WTC11 (cell line): ENCODE results near the gene CTCF. TPM values are rescaled to one million over a fixed set of nuclear protein-coding genes. Genes with fewer than 3 reads are reported as not detected.
A peak's percentile ranks its signal among the peaks of the same experiment; 100 is the strongest.

ENCODE experiments used
- ATAC-seq: fragments of 200-7000 bp; cut with Tn5 transposase; 2 replicates; pipeline ENCODE4 v1.10.0; 2021; ENCODE audit warnings: mild to moderate bottlenecking, moderate library complexity
- CTCF ChIA-PET: fragments of 300-600 bp; sonication (Branson Sonifier 250); formaldehyde crosslinking; loops from one replicate; lab custom pipeline; 2021; ENCODE audit warnings: antibody characterized with exemption; lab: Charles Lee
- POLR2A ChIA-PET: fragments of 350-600 bp; sonication (Branson Sonifier 250); formaldehyde crosslinking; loops from one replicate; lab custom pipeline; 2021; ENCODE audit warnings: antibody characterized with exemption; lab: Charles Lee
- DNase-seq: peaks from one replicate; pipeline ENCODE4 v3.0.0; 2021; ENCODE audit warnings: low spot score
- H3K27ac Mint-ChIP-seq: 2 replicates; pipeline ENCODE4 v1.8.0; 2021; ENCODE audit warnings: mixed read lengths
- H3K27me3 Mint-ChIP-seq: 2 replicates; pipeline ENCODE4 v1.8.0; 2021; ENCODE audit warnings: low read depth, mild to moderate bottlenecking, moderate library complexity, mixed read lengths
- H3K36me3 Mint-ChIP-seq: 2 replicates; pipeline ENCODE4 v1.8.0; 2021; ENCODE audit warnings: mixed read lengths
- H3K4me1 Mint-ChIP-seq: 2 replicates; pipeline ENCODE4 v1.8.0; 2022; ENCODE audit warnings: mixed read lengths
- H3K4me3 Mint-ChIP-seq: 2 replicates; pipeline ENCODE4 v1.8.0; 2021; ENCODE audit warnings: mild to moderate bottlenecking, moderate library complexity, mixed read lengths
- H3K9me3 Mint-ChIP-seq: 2 replicates; pipeline ENCODE4 v1.8.0; 2021; ENCODE audit warnings: mixed read lengths
- ELF4 ChIP-seq: sonication (generic); formaldehyde crosslinking; IDR thresholded peaks from 2 replicates; pipeline ENCODE4 v1.8.1; 2022; ENCODE audit warnings: low read depth, mild to moderate bottlenecking, moderate library complexity, missing genetic modification reagents
- FOXP1 ChIP-seq: sonication (generic); formaldehyde crosslinking; IDR thresholded peaks from 2 replicates; pipeline ENCODE4 v1.8.0; 2022; ENCODE audit warnings: missing genetic modification reagents, mild to moderate bottlenecking, moderate library complexity, borderline replicate concordance
- IRF2 ChIP-seq: sonication (generic); formaldehyde crosslinking; IDR thresholded peaks from 2 replicates; pipeline ENCODE4 v1.8.0; 2022; ENCODE audit warnings: low read depth, missing genetic modification reagents, borderline replicate concordance
- JUN ChIP-seq: sonication (generic); formaldehyde crosslinking; IDR thresholded peaks from 2 replicates; pipeline ENCODE4 v1.8.0; 2023; ENCODE audit warnings: mild to moderate bottlenecking, missing genetic modification reagents
- NFATC4 ChIP-seq: fragments of 250-450 bp; sonication (Bioruptor Pico); IDR thresholded peaks from 2 replicates; pipeline ENCODE4 v1.9.0; 2021; ENCODE audit warnings: mild to moderate bottlenecking
- SMAD4 ChIP-seq: sonication (generic); formaldehyde crosslinking; IDR thresholded peaks from 2 replicates; pipeline ENCODE4 v1.8.0; 2022; ENCODE audit warnings: mild to moderate bottlenecking, missing genetic modification reagents
- TEAD4 ChIP-seq: sonication (generic); formaldehyde crosslinking; IDR thresholded peaks from 2 replicates; pipeline ENCODE4 v1.8.0; 2022; ENCODE audit warnings: mild to moderate bottlenecking, missing genetic modification reagents
- total RNA-seq: library from RNA; stranded (reverse); gene quantifications from 3 replicates; pipeline ENCODE4 v1.2.3, GENCODE V29; 2021
- TF ChIP-seq, protein P1 (sequence below): fragments of 250-450 bp; sonication (Bioruptor Pico); IDR thresholded peaks from 2 replicates; pipeline ENCODE4 v1.9.0; 2021; ENCODE audit warnings: mild to moderate bottlenecking
- TF ChIP-seq, protein P2 (sequence below): sonication (generic); formaldehyde crosslinking; IDR thresholded peaks from 2 replicates; pipeline ENCODE4 v1.8.0; 2022; ENCODE audit warnings: missing genetic modification reagents
- TF ChIP-seq, protein P3 (sequence below): fragments of 200-600 bp; IDR thresholded peaks from 2 replicates; pipeline ENCODE4 v1.8.0; 2022; ENCODE audit warnings: antibody characterized with exemption
- TF ChIP-seq, protein P4 (sequence below): sonication (generic); formaldehyde crosslinking; IDR thresholded peaks from 2 replicates; pipeline ENCODE4 v1.8.0; 2023; ENCODE audit warnings: missing genetic modification reagents
- TF ChIP-seq, protein P5 (sequence below): fragments of 250-450 bp; sonication (Bioruptor Pico); IDR thresholded peaks from 2 replicates; pipeline ENCODE4 v1.9.0; 2021; ENCODE audit warnings: moderate library complexity, mild to moderate bottlenecking, inconsistent platforms, borderline replicate concordance
- TF ChIP-seq, protein P6 (sequence below): sonication (generic); formaldehyde crosslinking; IDR thresholded peaks from 2 replicates; pipeline ENCODE4 v1.8.1; 2022; ENCODE audit warnings: low read depth, mild to moderate bottlenecking, moderate library complexity, missing genetic modification reagents, borderline replicate concordance

CTCF gene
- total RNA-seq, 1 experiment from 2014 or later = 55.4 TPM

DNA sequence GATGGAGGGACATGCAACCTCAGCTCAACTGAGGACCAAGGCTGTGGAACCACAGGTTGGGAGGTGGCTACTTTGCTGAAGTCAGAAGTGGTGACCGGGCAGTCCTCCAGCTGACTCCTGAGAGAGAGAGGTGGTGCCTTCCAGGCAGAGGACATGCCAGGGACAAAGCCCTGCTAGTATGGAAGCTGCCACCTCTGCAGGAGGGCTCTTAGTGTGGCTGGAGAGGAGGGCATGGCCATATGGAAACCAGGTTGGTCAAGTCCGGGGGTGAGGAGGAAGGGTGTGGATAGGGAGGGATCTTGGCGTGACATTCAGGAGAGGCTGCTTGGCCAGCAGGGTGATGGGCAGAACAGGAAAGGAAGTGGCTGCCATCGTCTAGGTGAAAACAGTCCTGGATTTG, 110.0 kb downstream of the CTCF start:
- DNase-seq = no peak
- H3K4me3 Mint-ChIP-seq = no peak overlapping the region
- H3K4me1 Mint-ChIP-seq = peaks cover under 1% of the 10 kb centered on the region
- no peaks in the 10 kb centered on the region for H3K9me3 Mint-ChIP-seq
- TF ChIP-seq SMAD4 = no peak
- TF ChIP-seq, protein P1, sequence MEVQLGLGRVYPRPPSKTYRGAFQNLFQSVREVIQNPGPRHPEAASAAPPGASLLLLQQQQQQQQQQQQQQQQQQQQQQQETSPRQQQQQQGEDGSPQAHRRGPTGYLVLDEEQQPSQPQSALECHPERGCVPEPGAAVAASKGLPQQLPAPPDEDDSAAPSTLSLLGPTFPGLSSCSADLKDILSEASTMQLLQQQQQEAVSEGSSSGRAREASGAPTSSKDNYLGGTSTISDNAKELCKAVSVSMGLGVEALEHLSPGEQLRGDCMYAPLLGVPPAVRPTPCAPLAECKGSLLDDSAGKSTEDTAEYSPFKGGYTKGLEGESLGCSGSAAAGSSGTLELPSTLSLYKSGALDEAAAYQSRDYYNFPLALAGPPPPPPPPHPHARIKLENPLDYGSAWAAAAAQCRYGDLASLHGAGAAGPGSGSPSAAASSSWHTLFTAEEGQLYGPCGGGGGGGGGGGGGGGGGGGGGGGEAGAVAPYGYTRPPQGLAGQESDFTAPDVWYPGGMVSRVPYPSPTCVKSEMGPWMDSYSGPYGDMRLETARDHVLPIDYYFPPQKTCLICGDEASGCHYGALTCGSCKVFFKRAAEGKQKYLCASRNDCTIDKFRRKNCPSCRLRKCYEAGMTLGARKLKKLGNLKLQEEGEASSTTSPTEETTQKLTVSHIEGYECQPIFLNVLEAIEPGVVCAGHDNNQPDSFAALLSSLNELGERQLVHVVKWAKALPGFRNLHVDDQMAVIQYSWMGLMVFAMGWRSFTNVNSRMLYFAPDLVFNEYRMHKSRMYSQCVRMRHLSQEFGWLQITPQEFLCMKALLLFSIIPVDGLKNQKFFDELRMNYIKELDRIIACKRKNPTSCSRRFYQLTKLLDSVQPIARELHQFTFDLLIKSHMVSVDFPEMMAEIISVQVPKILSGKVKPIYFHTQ (CRISPR knock-in tag) = no peak
- TF ChIP-seq ELF4 (CRISPR knock-in tag) = no peak
- H3K36me3 Mint-ChIP-seq = no peaks in the 10 kb centered on the region
- ChIA-PET POLR2A (interaction anchor here (0.6 to 0.7 kb wide), 2 partner anchors 98 to 211 kb away, joined by 3 read pairs; no protein-coding TSS in a partner anchor), CTCF (interaction anchor here (0.6 to 4.0 kb wide), 46 partner anchors 9 to 368 kb away, joined by 3 to 42 read pairs (median 4); partner anchors contain the start of genes ACD, ATP6V0D1, CARMIL2 and GFOD2)
- H3K27ac Mint-ChIP-seq = peak overlapping the region; percentile 30; the same call in 1 of the 2 replicates
- no peak for ATAC-seq
- H3K27me3 Mint-ChIP-seq = no peaks in the 10 kb centered on the region; the same call in 1 of the 2 replicates

DNA sequence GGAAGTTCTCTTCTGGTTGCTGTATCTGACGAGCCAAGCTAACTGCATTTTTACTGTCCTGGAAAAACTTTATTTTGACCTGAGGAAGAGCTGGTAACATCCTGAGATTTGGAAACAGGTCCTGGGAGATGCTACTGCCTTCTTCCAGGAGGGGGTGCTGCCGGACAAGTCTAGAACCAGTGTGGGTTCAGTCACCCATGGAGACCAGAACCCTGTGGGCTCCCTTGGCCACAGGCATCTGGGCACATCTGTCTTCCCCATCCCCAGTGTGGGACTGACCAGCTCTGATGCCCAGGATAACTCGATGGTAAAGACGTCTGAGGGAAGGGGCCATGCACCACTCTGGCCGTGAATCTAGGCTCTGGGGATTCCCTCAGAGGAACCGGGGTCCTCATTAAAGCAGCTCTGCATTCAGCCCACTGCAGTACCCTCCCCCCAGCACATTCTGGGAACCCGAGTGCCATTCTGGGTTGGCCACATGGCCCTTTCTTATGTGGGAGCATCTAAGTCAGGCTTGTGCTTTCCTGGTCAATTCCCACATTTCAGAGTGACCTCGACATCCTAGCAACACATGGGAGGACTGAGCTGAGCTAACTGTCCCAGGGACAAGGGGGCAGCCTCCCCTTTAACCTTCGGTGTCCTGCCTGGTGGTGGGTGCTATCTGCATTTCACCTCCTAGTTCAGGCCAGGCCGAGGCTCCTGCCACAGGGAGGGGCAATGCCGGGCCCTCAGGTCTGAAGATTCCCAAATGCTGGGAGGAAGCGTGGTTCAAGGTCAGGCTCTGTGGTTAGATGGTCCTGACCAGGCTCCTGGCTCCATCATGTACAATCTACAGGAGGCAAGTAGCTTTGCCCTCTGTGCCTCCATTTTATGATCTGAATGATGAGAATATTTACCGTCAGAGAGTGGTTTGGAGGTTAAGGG, 110.7 kb downstream of the CTCF start:
- Mint-ChIP-seq H3K9me3 (no peaks in the 10 kb centered on the region), H3K4me1 (no peaks in the 10 kb centered on the region; the same call in 1 of the 2 replicates), H3K4me3 (no peak overlapping the region), H3K27ac (peak overlapping the region; percentile 30; the same call in 1 of the 2 replicates), H3K36me3 (no peaks in the 10 kb centered on the region), H3K27me3 (no peaks in the 10 kb centered on the region)
- ChIA-PET CTCF (interaction anchor here (0.5 to 4.0 kb wide), 51 partner anchors 9 to 367 kb away, joined by 3 to 42 read pairs (median 4); partner anchors contain the start of genes ACD, ATP6V0D1, CARMIL2 and CTCF), POLR2A (interaction anchor here (0.6 to 0.7 kb wide), 2 partner anchors 98 to 211 kb away, joined by 3 read pairs; no protein-coding TSS in a partner anchor)
- TF ChIP-seq, protein P2, sequence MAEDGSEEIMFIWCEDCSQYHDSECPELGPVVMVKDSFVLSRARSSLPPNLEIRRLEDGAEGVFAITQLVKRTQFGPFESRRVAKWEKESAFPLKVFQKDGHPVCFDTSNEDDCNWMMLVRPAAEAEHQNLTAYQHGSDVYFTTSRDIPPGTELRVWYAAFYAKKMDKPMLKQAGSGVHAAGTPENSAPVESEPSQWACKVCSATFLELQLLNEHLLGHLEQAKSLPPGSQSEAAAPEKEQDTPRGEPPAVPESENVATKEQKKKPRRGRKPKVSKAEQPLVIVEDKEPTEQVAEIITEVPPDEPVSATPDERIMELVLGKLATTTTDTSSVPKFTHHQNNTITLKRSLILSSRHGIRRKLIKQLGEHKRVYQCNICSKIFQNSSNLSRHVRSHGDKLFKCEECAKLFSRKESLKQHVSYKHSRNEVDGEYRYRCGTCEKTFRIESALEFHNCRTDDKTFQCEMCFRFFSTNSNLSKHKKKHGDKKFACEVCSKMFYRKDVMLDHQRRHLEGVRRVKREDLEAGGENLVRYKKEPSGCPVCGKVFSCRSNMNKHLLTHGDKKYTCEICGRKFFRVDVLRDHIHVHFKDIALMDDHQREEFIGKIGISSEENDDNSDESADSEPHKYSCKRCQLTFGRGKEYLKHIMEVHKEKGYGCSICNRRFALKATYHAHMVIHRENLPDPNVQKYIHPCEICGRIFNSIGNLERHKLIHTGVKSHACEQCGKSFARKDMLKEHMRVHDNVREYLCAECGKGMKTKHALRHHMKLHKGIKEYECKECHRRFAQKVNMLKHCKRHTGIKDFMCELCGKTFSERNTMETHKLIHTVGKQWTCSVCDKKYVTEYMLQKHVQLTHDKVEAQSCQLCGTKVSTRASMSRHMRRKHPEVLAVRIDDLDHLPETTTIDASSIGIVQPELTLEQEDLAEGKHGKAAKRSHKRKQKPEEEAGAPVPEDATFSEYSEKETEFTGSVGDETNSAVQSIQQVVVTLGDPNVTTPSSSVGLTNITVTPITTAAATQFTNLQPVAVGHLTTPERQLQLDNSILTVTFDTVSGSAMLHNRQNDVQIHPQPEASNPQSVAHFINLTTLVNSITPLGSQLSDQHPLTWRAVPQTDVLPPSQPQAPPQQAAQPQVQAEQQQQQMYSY (CRISPR knock-in tag) = no peak
- TF ChIP-seq NFATC4 (CRISPR knock-in tag) = no peak
- TF ChIP-seq, protein P3, sequence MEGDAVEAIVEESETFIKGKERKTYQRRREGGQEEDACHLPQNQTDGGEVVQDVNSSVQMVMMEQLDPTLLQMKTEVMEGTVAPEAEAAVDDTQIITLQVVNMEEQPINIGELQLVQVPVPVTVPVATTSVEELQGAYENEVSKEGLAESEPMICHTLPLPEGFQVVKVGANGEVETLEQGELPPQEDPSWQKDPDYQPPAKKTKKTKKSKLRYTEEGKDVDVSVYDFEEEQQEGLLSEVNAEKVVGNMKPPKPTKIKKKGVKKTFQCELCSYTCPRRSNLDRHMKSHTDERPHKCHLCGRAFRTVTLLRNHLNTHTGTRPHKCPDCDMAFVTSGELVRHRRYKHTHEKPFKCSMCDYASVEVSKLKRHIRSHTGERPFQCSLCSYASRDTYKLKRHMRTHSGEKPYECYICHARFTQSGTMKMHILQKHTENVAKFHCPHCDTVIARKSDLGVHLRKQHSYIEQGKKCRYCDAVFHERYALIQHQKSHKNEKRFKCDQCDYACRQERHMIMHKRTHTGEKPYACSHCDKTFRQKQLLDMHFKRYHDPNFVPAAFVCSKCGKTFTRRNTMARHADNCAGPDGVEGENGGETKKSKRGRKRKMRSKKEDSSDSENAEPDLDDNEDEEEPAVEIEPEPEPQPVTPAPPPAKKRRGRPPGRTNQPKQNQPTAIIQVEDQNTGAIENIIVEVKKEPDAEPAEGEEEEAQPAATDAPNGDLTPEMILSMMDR = peak; percentile 62
- TF ChIP-seq TEAD4 (CRISPR knock-in tag) = no peak
- no peak for TF ChIP-seq FOXP1
- ATAC-seq = peak; percentile 62
- peak; percentile 79 for DNase-seq

DNA sequence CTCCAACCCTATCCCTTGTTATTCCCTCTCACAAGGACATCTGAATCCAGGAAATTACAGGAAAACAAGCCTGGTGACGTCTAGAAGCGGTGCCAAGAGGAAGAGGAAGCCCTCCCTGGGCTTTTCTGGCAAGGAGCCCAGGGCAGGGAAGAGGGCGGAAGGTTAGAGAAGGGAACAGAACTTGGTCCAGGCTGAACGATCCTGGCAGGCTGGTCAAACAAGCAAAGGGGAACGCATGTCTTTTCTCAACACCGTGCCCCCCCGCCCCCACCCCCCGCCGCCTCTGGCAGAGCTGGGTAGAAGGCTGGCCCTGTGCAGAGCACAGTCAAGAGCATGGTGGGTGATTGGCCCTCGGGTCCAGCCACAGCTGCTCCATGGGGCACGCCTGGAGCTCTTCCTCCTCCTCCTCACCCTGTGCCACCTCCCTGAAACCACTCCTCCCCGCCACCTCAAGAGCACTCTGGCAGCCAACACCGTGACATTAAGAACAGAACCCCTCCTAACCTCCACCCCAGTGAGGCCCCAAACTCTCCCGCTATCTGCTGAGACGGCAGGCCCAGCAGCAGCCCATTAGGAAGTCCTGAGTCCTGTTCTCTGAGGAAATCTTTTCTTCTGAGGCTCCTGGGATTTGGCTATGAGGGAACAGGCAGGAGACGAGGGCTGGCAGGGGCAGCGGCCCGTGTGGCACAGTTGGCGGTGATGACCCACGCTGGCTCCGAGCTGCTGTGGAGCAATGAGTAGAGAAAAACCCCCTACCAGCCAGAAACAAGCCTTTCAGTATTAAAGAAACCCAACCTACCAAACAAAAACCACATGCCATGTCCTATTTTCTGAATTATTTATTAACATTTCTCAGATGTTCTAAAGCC, 111.6 kb downstream of the CTCF start:
- H3K4me3 Mint-ChIP-seq = no peak overlapping the region
- H3K27ac Mint-ChIP-seq = peak overlapping the region; percentile 56
- POLR2A ChIA-PET = no interaction called here
- no peaks in the 10 kb centered on the region for H3K9me3 Mint-ChIP-seq
- no peaks in the 10 kb centered on the region for H3K36me3 Mint-ChIP-seq
- H3K4me1 Mint-ChIP-seq = no peaks in the 10 kb centered on the region; the same call in 1 of the 2 replicates
- no peak for ATAC-seq
- no peaks in the 10 kb centered on the region for H3K27me3 Mint-ChIP-seq
- CTCF ChIA-PET = interaction anchor here (0.5 to 4.0 kb wide), 18 partner anchors 8 to 366 kb away, joined by 3 to 42 read pairs (median 10); partner anchors contain the start of genes ACD, CTCF, GFOD2 and LCAT
- no peak for DNase-seq
- no peak for TF ChIP-seq JUN (CRISPR knock-in tag)
- TF ChIP-seq, protein P4, sequence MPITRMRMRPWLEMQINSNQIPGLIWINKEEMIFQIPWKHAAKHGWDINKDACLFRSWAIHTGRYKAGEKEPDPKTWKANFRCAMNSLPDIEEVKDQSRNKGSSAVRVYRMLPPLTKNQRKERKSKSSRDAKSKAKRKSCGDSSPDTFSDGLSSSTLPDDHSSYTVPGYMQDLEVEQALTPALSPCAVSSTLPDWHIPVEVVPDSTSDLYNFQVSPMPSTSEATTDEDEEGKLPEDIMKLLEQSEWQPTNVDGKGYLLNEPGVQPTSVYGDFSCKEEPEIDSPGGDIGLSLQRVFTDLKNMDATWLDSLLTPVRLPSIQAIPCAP (CRISPR knock-in tag) = no peak
- TF ChIP-seq, protein P5, sequence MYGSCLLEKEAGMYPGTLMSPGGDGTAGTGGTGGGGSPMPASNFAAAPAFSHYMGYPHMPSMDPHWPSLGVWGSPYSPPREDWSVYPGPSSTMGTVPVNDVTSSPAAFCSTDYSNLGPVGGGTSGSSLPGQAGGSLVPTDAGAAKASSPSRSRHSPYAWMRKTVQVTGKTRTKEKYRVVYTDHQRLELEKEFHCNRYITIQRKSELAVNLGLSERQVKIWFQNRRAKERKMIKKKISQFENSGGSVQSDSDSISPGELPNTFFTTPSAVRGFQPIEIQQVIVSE (CRISPR knock-in tag) = no peak
- no peak for TF ChIP-seq IRF2
- TF ChIP-seq, protein P6, sequence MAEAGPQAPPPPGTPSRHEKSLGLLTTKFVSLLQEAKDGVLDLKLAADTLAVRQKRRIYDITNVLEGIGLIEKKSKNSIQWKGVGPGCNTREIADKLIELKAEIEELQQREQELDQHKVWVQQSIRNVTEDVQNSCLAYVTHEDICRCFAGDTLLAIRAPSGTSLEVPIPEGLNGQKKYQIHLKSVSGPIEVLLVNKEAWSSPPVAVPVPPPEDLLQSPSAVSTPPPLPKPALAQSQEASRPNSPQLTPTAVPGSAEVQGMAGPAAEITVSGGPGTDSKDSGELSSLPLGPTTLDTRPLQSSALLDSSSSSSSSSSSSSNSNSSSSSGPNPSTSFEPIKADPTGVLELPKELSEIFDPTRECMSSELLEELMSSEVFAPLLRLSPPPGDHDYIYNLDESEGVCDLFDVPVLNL (CRISPR knock-in tag) = no peak
